ENCODE data around the gene RTCA.
"Not testable (repeated sequence)": the region's sequence is repeated elsewhere in the genome, so short reads cannot be mapped to it uniquely, and the experiment has no call there.

Gene RTCA

GRCh38 chr1:100264081-100264480 lies 1.9 kb upstream of the RTCA start:
- DNase-seq = not testable (repeated sequence)

- no peak for DNase-seq
Observed at GRCh38 chr1:100265562-100265930, 470 bp upstream of the RTCA start.

- DNase-seq = no peak
Observed at GRCh38 chr1:100266741-100267140, 725 bp downstream of the RTCA start.

- no peak for DNase-seq
Observed at GRCh38 chr1:100267284-100267683, 1.3 kb downstream of the RTCA start.

- no peak for DNase-seq
Observed at GRCh38 chr1:100268202-100268601, 2.2 kb downstream of the RTCA start.

- DNase-seq = no peak
Observed at GRCh38 chr1:100277866-100278265, 11.8 kb downstream of the RTCA start.

GRCh38 chr1:100279358-100279923 lies 13.4 kb downstream of the RTCA start:
- DNase-seq = no peak

GRCh38 chr1:100279954-100280682 lies 14.1 kb downstream of the RTCA start:
- DNase-seq = no peak

- DNase-seq = no peak
Observed at GRCh38 chr1:100284591-100284990, 18.6 kb downstream of the RTCA start.

GRCh38 chr1:100287162-100287561 lies 21.1 kb downstream of the RTCA start:
- DNase-seq = no peak

GRCh38 chr1:100290291-100290690 lies 24.3 kb downstream of the RTCA start:
- no peak for DNase-seq

GRCh38 chr1:100292711-100293110 lies 26.7 kb downstream of the RTCA start:
- DNase-seq = no peak

GRCh38 chr1:100296140-100296539 lies 30.1 kb downstream of the RTCA start:
- no peak for DNase-seq

- not testable (repeated sequence) for DNase-seq
Observed at GRCh38 chr1:100296997-100297396, 31.0 kb downstream of the RTCA start.

GRCh38 chr1:100298512-100298911 lies 32.5 kb downstream of the RTCA start:
- no peak for DNase-seq

GRCh38 chr1:100299521-100300222 lies 33.7 kb downstream of the RTCA start:
- no peak for DNase-seq

- DNase-seq = no peak
Observed at GRCh38 chr1:100300691-100301090, 34.7 kb downstream of the RTCA start.

GRCh38 chr1:100302739-100303138 lies 36.7 kb downstream of the RTCA start:
- DNase-seq = no peak

GRCh38 chr1:100304227-100304626 lies 38.2 kb downstream of the RTCA start:
- no peak for DNase-seq

- DNase-seq = no peak
Observed at GRCh38 chr1:100304921-100305320, 38.9 kb downstream of the RTCA start.

- DNase-seq = no peak
Observed at GRCh38 chr1:100305954-100306353, 39.9 kb downstream of the RTCA start.

GRCh38 chr1:100306735-100307313 lies 40.8 kb downstream of the RTCA start:
- no peak for DNase-seq

GRCh38 chr1:100308777-100309176 lies 42.8 kb downstream of the RTCA start:
- DNase-seq = no peak

- no peak for DNase-seq
Observed at GRCh38 chr1:100309863-100310262, 43.8 kb downstream of the RTCA start.
